Mucosa of rectum (tissue), 2 donors: Measurements from ENCODE around the gene SGMS1.
"Not testable (repeated sequence)": the region's sequence is repeated elsewhere in the genome, so short reads cannot be mapped to it uniquely, and the experiment has no call there.

ENCODE experiments used
- H3K27ac ChIP-seq, 2 donors: one replicate each; pipeline ENCODE4 v1.7.0; 2013; ENCODE audit warnings: inconsistent platforms in 2 of 2, low read depth in 2 of 2, low read length in 2 of 2
- H3K27me3 ChIP-seq, 2 donors: one replicate each; pipeline ENCODE4 v1.7.0; 2013; ENCODE audit warnings: low read length in 2 of 2; ENCODE audit not compliant: control insufficient read depth in 2 of 2, insufficient read depth in 2 of 2
- H3K36me3 ChIP-seq, 2 donors: one replicate each; pipeline ENCODE4 v1.7.0; 2013; ENCODE audit warnings: low read length in 2 of 2; ENCODE audit not compliant: control insufficient read depth in 2 of 2, insufficient read depth in 2 of 2
- H3K4me1 ChIP-seq, 2 donors: one replicate each; pipeline ENCODE4 v1.7.0; 2013; ENCODE audit warnings: low read length in 2 of 2, mild to moderate bottlenecking in 1 of 2; ENCODE audit not compliant: control insufficient read depth in 2 of 2, insufficient read depth in 2 of 2
- H3K4me3 ChIP-seq, 2 donors: one replicate each; pipeline ENCODE4 v1.7.0; 2013; ENCODE audit warnings: low read length in 2 of 2
- H3K9ac ChIP-seq, 2 donors: one replicate each; pipeline ENCODE4 v1.7.0; 2013; ENCODE audit warnings: low read length in 2 of 2, low read depth in 1 of 2, mild to moderate bottlenecking in 1 of 2
- H3K9me3 ChIP-seq, 2 donors: one replicate each; pipeline ENCODE4 v1.7.0; 2013; ENCODE audit warnings: low read length in 2 of 2; ENCODE audit not compliant: control insufficient read depth in 2 of 2
- donor health status: healthy.
- donor health status: Normal muscosa, but diverticular disease.

Gene SGMS1

GRCh38 chr10:50369931-50370330 lies 253.8 kb downstream of the SGMS1 start:
- no peaks in the 10 kb centered on the region for H3K36me3 ChIP-seq
- H3K9me3 ChIP-seq: no peaks in the 10 kb centered on the region
- H3K27ac ChIP-seq: no peak overlapping the region
- no peak overlapping the region for H3K4me3 ChIP-seq
- no peaks in the 10 kb centered on the region for H3K27me3 ChIP-seq
- no peaks in the 10 kb centered on the region for H3K4me1 ChIP-seq
- H3K9ac ChIP-seq: no peak overlapping the region

- Histone ChIP-seq H3K9ac (no peak overlapping the region), H3K4me1 (no peaks in the 10 kb centered on the region), H3K27ac (no peak overlapping the region), H3K36me3 (no peaks in the 10 kb centered on the region), H3K27me3 (no peaks in the 10 kb centered on the region), H3K4me3 (no peak overlapping the region), H3K9me3 (no peaks in the 10 kb centered on the region)
Observed at GRCh38 chr10:50367732-50368131, 256.0 kb downstream of the SGMS1 start.

DNA sequence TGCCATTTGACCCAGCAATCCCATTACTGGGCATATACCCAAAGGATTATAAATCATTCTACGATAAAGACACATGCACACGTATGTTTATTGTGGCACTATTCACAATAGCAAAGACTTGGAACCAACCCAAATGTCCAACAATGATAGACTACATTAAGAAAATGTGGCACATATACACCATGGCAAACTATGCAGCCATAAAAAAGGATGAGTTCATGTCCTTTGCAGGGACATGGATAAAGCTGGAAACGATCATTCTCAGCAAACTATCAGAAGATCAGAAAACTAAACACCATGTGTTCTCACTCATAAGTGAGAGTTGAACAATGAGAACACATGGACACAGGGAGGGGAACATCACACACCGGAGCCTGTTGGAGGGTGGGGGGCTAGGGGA lies 257.3 kb downstream of the SGMS1 start:
- not testable (repeated sequence) for H3K9ac ChIP-seq, H3K27ac ChIP-seq, H3K4me1 ChIP-seq, H3K36me3 ChIP-seq, H3K4me3 ChIP-seq, H3K9me3 ChIP-seq, H3K27me3 ChIP-seq

GRCh38 chr10:50364730-50365129 lies 259.0 kb downstream of the SGMS1 start:
- not testable (repeated sequence) for H3K4me1 ChIP-seq, H3K9ac ChIP-seq

GRCh38 chr10:50362547-50363125 lies 261.1 kb downstream of the SGMS1 start:
- H3K27me3 ChIP-seq: no peaks in the 10 kb centered on the region

More at GRCh38 chr10:50364730-50365129, 259.0 kb downstream of the SGMS1 start:
- H3K36me3 ChIP-seq, H3K27me3 ChIP-seq, H3K9me3 ChIP-seq, H3K27ac ChIP-seq, H3K4me3 ChIP-seq: not testable (repeated sequence)

DNA sequence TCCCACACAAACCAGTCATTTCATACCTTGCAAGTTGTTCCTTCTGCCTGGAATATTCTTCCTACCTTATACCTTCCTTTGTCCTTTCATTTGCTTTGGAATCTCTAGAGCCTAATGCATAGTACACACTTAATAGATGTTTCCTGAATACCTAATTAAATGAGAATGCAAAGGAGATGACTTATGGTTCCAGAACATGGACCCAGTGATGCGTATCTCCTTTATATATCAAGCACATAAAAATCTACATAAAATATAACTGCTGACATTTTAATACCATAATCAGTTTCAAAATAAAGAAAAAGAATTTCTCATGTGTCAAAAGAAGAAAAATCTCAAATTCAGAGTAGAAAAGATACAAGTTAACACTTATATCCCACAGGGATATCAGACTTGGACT lies 261.8 kb downstream of the SGMS1 start:
- H3K4me1 ChIP-seq: no peaks in the 10 kb centered on the region
- no peaks in the 10 kb centered on the region for H3K27me3 ChIP-seq
- H3K4me3 ChIP-seq: no peak overlapping the region
- no peaks in the 10 kb centered on the region for H3K9me3 ChIP-seq
- H3K27ac ChIP-seq: no peak overlapping the region
- no peaks in the 10 kb centered on the region for H3K36me3 ChIP-seq
- no peak overlapping the region for H3K9ac ChIP-seq

More at GRCh38 chr10:50362547-50363125, 261.1 kb downstream of the SGMS1 start:
- Histone ChIP-seq H3K27ac (no peak overlapping the region), H3K4me1 (no peaks in the 10 kb centered on the region), H3K4me3 (no peak overlapping the region), H3K9ac (no peak overlapping the region), H3K9me3 (no peaks in the 10 kb centered on the region), H3K36me3 (no peaks in the 10 kb centered on the region)

- Histone ChIP-seq H3K4me3 (no peak overlapping the region), H3K4me1 (no peaks in the 10 kb centered on the region), H3K9ac (no peak overlapping the region), H3K36me3 (no peaks in the 10 kb centered on the region), H3K9me3 (no peaks in the 10 kb centered on the region), H3K27ac (no peak overlapping the region), H3K27me3 (no peaks in the 10 kb centered on the region)
Observed at GRCh38 chr10:50360077-50360850, 263.5 kb downstream of the SGMS1 start.

DNA sequence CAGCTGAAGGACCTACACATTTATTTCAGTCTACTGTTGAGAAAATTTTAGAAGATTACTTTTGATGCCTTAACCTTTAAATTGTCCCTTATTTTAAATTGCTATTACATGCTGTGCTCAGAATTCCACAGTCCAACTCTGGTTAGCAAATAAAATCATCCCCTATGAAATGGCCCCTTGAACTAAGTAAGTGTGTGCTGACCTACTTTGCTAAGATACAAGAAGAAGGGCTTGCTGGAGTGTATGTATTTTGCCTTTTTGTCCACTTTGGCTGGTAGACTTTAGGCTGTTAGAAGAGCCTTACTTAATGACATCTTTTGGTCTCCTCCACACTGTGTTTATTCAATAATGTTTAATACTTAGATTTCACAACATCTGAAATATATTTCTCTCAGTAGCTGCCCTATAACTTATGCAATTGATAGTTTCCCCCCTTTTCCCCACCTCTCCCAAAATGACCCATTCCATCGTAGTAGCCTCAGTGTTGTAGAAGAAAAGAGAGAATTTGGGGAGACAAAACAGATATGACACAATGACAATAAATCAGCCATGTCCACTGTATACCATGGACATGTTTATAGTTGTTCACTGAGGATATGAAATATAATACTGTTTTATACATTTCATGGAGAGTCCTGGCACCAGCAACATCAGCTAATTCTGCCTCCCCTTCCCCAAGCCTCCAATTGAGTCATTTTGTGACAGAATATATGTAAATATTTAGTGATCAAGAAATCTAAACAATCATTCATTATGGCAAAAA lies 264.6 kb downstream of the SGMS1 start:
- Histone ChIP-seq H3K27ac (no peak overlapping the region), H3K36me3 (no peaks in the 10 kb centered on the region), H3K9ac (no peak overlapping the region), H3K27me3 (no peaks in the 10 kb centered on the region), H3K4me3 (no peak overlapping the region), H3K9me3 (no peaks in the 10 kb centered on the region), H3K4me1 (no peaks in the 10 kb centered on the region)

- no peak overlapping the region for H3K9ac ChIP-seq
- no peaks in the 10 kb centered on the region for H3K9me3 ChIP-seq
- H3K27me3 ChIP-seq: no peaks in the 10 kb centered on the region
- no peak overlapping the region for H3K27ac ChIP-seq
- no peak overlapping the region for H3K4me3 ChIP-seq
- H3K36me3 ChIP-seq: no peaks in the 10 kb centered on the region
- no peaks in the 10 kb centered on the region for H3K4me1 ChIP-seq
Observed at GRCh38 chr10:50358411-50358810, 265.3 kb downstream of the SGMS1 start.

DNA sequence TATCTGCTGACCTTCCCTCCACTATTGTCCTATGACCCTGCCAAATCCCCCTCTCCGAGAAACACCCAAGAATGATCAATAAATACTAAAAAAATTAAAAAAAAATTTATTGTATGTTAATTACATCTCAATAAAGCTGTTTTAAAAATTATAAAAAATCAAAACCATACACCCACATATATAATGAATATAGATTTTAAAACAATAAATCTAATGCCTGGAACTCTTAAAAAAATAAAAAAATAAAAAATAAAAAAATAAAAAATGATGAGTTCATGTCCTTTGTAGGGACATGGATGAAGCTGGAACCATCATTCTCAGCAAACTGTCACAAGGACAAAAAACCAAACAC lies 267.3 kb downstream of the SGMS1 start:
- not testable (repeated sequence) for H3K4me3 ChIP-seq, H3K36me3 ChIP-seq, H3K9me3 ChIP-seq, H3K27me3 ChIP-seq, H3K27ac ChIP-seq, H3K9ac ChIP-seq, H3K4me1 ChIP-seq
